Left ventricle myocardium superior (tissue), 1 donor: ENCODE measurements around the gene PTPRN2. TPM values are rescaled to one million over a fixed set of nuclear protein-coding genes. Genes with fewer than 3 reads are reported as not detected.

Experiments
- ATAC-seq: fragments of 200-7000 bp; cut with Tn5 transposase; one replicate; pipeline ENCODE4 v1.9.1; 2020; ENCODE audit warnings: mild to moderate bottlenecking, moderate library complexity
- DNase-seq: peaks from one replicate; pipeline ENCODE4 v3.0.0-alpha.2; 2020
- intact Hi-C: fragments of 100-400 bp; cut with micrococcal nuclease; formaldehyde crosslinking; loops from one replicate; pipeline ENCODE4 v1.11.0; 2022
- total RNA-seq: library from RNA; stranded (reverse); fragmentation: NEBNext Ultra II Directional; extraction: Animal tissue kit (Norgen Biotek cat#: 25700); gene quantifications from one replicate; pipeline ENCODE4 v1.2.1, GENCODE V29; 2021
- donor health status: DM: no; HTN: yes; CAD: no; lungs with severe emphysema.

Gene PTPRN2
- total RNA-seq, 1 donor from 2014 or later = 1.3 TPM

DNA sequence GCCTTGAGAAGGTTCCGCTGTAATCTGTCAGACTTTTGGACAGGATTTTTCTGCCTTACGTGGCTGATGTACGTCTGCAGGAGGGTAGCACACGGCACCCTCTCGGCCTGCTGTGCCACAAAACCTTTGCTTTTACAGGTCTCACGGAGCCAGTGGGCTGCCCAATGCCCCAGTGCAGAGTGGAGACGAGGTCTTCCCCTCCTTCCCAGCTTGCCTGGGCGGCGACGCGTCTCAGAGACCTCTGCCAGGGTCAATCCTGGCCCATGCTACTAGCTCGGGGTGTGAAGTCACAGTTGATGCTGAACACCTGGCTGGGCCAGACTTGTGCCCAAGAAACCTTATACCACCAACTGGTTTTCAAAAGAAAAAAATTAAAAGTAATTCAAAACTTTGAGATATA lies 724.4 kb downstream of the PTPRN2 start:
- no peak for DNase-seq
- ATAC-seq = no peak
- intact Hi-C loops = no loop called here

DNA sequence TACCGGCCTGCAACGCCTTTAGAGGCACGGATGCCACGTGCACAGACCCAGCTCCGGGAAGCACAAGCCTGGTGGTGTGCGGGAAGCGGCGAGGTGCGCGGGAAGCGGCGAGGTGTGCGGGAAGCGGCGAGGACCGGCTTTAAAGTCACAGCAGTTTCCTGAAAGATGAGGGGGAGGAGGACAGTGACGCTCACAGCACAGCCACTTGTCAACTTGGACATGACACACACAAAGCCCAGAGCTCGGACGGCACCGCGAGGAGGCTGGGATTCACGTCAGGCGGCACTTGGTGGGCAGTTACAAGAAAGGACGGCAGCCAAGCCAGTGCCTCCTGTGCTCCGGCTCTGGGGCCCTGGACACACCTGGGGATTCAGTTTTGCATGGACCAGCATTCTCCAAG lies 724.9 kb downstream of the PTPRN2 start:
- intact Hi-C loops = no loop called here
- ATAC-seq (no peak), DNase-seq (no peak)

DNA sequence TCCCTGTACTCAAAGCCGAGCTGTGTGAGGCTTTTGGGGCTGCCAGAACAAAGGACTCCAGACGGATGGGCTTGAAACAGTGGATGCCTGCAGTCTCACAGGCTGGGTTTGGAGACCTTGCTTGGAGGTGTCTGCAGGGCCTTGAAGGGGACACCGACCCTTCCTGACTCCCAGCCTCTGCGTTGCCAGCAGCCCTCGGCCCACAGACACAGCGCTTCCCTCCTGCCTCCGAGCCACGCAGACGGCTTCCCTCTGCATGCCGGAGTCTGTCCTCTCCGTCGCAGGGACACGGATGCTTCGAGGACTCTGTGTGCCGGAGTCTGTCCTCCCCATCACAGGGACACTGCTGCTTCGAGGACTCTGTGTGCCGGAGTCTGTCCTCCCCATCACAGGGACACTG lies 726.1 kb downstream of the PTPRN2 start:
- DNase-seq (no peak), ATAC-seq (no peak)
- intact Hi-C loops = no loop called here

DNA sequence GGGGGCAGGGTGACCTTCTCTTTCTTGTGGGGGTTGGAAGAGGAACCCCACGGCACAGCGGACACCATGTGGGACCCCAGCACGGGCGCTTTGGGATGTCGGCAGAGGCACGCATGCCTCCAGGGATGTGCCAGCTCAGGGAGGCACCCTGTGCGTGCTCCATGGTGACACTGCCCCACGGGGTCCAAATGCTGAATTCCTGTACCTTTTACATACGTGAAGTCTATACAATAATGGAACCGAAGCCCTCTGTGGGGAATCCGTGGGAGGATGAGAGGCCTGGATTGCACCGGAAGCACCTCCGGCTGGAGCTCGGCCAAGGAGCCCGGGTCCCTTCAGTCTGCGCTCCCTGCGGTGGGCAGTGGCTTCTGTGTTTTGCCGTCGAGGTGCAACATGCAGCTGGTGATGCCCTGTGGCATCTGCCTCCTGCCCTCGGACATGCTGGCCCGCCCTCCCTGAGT lies 726.6 kb downstream of the PTPRN2 start:
- ATAC-seq (no peak), DNase-seq (no peak)
- intact Hi-C loops = no loop called here

DNA sequence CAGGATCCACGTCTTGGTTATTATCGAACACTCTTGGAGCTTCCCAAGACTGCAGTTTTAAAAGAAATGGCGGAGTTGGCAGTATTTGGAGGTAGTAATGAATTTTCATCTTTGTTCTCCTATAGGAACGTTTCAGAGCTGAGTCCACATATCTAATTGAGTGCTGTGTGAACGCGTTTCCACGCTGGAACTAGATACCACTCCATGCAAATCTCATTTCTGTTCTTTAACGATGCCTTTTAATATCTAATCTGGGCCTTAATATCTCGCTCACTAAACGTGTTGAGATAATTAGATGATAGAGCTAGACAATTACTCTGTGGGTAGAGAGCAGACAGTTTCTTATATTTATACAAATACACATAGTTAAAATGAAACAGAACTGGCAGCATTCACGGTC lies 727.2 kb downstream of the PTPRN2 start:
- intact Hi-C loops = no loop called here
- ATAC-seq (no peak), DNase-seq (no peak)

DNA sequence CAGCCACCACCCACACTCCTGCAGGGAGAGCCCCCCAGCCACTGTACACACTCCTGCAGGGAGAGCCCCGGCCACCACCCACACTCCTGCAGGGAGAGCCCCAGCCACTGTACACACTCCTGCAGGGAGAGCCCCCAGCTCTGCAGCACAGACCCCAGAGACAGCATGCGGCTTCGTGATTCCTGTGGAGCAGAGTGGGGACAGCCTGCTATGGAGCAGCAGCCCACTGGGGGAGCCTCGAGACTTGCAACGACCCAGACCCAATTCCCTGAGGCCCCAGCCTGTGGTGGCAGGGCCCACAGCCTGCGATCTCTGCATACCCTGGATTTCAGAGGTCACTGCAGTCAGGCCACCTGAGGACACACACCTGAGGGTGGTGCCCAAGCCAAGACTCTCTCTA lies 727.7 kb downstream of the PTPRN2 start:
- ATAC-seq (no peak), DNase-seq (no peak)
- intact Hi-C loops = no loop called here

DNA sequence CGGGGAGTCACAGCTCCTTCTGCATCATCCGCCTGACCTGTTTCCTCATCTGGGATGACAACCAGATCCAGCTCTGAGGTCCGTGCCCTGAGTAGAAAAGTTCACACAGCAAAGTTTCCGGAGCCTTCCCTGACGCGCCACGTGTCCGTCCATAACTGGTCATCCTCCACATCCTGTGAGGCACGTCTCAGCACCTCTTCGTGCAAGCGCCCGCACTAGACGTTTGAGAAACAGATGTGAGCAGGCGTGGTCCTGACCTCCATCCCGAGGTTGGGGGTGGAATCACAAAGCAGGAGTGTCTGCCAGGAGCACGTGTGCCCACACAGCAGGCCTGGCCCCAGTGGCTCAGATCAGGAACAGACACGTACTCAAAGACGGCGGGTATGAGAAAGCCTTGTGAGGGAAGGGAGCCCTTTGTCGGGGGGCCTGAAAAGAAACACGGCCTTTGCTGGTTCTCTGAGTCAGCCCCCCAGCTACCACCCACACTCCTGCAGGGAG lies 730.0 kb downstream of the PTPRN2 start:
- intact Hi-C loops = no loop called here
- DNase-seq (no peak), ATAC-seq (no peak)

DNA sequence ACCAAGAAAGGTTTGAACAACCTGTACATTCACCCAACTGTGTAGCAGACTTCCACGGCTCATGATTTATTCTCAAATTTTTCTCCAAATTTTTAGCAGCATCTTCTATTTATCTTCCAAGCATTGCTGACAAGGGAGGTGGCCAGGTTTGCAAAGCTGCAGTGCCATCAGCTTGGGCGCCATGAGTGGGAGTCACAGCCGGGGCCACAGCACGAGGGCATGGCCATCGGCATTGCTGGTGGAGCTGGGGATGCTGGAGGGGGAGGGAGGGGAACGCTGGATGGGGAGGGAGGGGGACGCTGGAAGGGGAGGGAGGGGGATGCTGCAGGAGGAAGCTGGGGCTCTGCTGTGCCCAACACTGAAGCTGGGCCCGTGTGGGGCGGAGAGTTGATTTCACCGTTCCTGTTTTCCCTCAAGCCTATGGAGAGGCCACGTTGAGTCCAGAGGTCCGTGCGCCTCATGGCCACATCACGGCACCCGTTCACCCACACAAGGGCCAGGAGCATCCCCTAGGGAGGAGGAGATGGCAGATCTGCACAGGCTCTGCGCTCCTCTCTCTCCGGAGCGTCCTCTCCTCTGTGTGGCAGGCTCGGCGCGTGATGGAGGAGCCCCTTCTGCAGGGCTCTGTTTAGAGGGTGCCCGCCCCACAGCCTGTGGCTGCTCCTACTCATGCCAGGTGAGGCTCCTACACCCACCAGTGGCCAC lies 730.6 kb downstream of the PTPRN2 start:
- ATAC-seq = no peak
- intact Hi-C loops = no loop called here
- DNase-seq = no peak

DNA sequence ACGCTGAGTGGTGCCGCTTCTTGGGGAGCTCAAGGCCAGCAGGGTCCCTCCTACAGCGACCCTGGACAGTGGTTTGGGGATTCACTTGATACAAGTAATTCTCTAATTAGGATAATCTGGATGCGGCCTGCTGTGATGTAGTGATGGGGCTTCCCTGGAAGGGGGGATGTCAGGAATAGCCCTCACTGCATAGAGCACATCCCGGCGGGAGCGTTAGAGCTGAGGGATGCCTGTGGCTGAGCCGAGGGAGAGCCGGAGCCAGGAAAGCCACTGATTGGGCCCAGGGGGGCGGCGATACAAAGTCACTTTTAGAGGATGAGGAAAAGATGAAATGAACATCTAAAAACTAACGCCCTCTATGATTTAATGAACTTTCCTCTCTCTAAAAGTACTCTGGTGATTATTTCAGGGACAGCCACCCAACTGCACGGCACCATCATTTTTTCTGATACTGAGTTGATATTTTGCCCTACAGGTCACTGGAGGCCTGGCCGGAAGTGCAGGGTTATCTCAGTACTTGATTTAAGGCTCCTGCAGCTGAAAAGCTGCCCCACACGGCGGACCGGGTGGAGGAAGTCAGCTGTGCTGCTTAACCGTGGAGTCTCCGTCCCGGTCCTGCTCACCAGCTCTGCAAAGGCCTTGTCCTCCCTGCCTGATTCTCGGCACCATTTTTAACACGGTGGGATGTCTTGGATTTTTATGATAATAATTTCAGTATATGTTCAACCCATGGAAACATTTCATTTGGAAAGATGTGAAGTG lies 732.0 kb downstream of the PTPRN2 start:
- ATAC-seq = no peak
- no peak for DNase-seq
- intact Hi-C loops = no loop called here

DNA sequence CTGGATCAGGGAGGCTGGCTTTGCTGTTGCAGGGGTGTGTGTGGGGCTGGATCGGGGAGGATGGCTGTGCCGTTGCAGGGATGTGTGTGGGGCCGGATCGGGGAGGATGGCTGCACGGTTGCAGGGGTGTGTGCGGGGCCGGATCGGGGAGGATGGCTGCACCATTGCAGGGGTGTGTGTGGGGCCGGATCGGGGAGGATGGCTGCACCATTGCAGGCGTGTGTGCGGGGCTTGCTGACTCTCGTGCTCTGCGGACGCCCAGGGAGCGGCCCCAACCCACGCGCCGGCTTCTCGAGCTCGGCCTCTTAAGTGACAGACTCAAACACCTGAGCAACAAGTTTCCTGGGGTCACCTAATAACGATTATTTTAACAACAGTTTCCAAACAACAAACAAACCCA lies 732.6 kb downstream of the PTPRN2 start:
- intact Hi-C loops = no loop called here
- DNase-seq (no peak), ATAC-seq (no peak)

DNA sequence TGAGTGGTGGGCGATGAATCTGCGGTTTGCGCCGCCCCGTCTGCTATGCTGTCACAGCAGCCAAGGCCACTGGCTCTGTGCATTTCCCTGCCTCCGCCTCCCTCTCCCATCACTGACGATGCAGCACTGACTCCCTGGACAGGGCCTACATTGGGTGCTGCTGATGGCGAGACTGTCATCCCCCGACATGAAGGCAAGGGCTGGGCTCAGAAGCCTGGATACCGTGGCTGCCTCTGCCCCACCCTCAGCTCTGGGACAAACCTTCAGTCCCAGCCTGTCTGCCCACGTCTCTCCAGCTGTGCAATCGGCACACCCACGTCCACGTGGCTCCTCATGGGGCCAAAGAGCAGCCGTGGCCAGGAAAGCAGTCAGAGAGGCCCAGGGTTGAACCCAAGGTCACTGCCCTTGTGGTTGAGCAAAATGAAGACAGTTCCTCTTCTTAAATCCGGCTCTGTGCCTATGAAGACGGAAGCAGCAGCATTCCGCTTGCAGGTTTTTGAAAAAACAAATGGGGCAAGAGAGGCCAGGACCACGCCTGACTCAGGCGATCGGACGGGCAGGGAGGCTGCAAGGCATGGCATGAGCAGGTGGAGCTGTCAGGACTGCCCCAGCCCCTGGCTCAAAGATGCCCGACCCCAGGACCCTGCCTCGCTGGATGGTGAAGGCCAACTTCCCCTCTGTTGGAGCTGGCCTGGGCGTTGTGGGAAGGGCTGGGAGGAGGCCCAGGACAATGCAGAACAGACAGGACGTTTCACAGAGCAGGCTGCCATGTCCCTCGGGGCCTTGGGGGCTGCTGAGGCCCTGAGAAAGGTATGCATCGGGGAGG lies 733.3 kb downstream of the PTPRN2 start:
- DNase-seq (peak; percentile 78), ATAC-seq (peak; percentile 92)
- intact Hi-C loops = no loop called here

DNA sequence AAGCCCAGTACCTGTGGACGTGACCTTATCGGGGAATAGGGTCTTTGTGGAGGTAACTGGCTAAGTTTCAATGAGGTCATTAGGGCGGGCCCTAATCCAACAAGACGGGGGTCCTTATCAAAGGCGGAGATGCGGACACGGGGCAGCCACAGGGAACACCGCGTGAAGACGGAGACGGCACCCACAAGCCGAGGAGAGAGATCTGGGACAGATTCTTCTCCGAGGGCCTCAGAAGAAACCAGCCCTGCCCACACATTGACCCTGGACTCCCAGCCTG lies 733.9 kb downstream of the PTPRN2 start:
- ATAC-seq = no peak
- intact Hi-C loops = no loop called here
- no peak for DNase-seq

DNA sequence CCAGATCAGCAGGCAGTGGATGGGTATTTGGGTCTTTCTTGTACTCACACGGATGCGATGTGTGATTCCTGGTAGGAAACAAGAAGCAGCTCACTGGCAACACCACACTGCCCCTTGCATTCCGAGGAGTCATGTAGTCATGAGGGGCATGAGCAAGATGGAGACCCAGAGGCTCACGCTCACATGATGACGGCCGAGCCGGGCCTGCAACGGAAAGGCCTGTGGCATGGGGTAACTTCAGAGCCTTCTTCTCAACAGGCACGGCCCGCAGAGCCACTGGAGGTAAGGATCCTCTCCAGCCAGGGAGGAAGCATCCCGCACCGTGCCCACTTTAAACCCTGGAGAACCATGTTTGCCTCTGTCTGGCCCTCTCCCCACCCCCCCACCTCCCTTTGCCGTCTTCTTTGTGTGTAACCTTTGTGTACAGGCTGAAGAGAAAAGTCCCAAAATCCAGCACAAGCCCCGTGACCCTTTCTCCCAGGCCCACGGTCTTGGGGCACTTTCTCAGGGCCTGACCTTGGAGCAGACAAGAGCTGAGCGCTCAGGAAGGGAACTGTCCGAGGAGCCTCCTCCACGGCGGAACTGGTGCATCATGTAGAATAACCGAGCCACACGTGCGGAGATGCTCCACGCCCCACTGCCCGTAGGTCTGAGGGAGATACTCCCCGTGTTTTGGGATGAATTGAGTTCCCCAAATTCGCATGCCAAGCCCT lies 734.4 kb downstream of the PTPRN2 start:
- DNase-seq (no peak), ATAC-seq (no peak)
- intact Hi-C loops = no loop called here

DNA sequence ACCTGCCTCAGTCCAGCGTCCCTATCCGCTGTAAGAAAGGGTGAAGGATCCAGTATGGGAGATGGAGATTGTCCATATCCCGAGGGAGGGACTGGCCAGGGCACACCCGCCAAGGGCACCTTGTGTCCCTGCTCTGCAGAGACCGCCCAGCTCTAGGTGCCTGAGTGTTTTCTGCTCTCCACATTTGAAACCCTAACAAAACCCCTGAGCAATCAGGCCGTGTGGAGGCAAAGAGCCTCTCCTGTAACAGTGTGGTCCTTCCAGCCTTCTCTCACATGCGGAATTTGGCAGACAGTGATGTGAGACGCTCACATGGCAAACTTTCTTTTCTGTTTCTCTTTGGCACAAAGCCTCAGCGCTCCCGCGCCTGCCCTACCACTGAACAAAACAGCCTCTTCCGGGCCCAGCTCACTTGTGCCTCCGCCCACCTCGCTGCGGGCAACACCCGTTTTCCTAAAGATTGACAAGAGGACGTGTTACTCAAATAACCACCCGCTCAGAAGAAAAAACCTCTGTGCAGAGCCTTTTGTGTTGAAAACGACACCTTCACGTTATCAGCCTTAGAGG lies 736.0 kb downstream of the PTPRN2 start:
- ATAC-seq = peak; percentile 72
- peak; percentile 75 for DNase-seq
- intact Hi-C loops = no loop called here

DNA sequence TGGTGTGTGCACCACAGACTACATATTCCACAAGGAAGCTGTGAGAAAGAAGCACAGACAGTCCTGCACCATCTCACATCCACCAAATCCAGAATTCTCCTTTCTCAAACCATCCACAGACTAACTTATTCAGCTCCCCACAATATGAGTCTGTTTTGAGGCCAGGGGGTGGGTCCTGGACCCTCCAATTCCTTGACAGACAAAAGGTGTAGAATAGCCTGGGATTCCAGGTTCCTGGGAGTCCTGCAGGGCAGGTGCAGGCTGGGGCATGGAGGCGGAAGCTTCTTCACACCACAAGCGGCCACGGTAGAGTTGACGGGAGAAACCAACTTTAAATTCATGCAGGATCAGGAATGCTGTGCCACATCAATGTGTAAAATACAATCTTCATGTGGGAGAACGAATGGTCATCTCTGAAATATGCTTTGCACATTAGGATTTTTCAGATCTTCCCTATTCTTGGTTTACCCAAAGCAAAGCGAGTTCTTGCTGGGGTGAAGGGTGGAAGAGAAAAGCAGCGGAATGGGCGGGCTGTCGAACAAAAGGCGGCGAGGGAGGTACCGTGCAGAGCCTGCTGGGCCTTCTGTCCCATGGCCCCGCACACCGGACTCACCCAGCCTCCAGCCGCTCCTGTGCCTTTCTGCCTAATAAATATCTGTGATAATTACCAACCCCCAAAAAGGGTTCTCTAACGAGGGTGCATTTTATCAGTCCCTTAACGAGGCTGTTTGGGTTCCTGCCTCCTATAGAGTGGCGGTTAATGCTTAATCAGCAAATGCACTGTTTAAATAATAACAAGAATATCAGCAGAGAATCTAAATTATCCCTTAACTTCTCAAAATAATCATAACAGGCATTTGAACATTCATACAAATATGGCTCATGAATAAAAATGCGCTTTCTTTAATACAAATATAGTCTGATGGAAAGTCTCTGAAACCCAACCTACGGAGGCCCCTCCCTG lies 736.9 kb downstream of the PTPRN2 start:
- intact Hi-C loops = no loop called here
- DNase-seq (no peak), ATAC-seq (no peak)

DNA sequence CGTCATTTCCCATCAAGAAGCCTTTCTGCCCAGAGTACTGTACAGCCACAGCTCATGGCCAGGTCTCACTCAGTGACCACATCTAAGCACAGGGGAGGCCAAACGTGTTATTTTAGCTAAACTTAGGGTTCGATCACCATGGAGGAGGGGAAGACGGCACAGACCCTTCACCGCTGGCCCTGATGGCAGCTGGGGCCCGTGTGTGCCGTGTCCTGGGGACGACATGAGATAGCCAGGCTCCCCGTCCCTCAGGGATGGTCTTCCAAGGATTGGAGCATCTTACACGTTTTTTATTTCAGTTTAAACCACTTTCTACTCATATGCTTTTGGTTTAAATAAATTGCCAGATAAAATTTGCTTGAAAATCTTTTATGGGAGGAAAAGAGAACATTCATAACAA lies 737.9 kb downstream of the PTPRN2 start:
- ATAC-seq (no peak), DNase-seq (no peak)
- intact Hi-C loops = no loop called here

DNA sequence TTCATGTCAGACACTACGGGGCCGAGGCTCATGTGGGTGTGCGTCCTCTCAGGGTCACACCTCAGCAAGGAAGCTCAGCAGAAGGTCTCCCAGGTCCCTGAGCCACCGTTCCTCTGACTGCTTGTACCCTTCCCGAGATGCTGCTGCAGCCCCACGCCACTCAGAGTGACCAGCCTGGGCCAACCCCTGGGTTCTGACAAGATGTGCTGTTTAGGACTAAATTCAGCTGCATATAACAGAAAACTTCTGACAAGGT lies 738.4 kb downstream of the PTPRN2 start:
- no peak for ATAC-seq
- DNase-seq = no peak
- intact Hi-C loops = no loop called here

DNA sequence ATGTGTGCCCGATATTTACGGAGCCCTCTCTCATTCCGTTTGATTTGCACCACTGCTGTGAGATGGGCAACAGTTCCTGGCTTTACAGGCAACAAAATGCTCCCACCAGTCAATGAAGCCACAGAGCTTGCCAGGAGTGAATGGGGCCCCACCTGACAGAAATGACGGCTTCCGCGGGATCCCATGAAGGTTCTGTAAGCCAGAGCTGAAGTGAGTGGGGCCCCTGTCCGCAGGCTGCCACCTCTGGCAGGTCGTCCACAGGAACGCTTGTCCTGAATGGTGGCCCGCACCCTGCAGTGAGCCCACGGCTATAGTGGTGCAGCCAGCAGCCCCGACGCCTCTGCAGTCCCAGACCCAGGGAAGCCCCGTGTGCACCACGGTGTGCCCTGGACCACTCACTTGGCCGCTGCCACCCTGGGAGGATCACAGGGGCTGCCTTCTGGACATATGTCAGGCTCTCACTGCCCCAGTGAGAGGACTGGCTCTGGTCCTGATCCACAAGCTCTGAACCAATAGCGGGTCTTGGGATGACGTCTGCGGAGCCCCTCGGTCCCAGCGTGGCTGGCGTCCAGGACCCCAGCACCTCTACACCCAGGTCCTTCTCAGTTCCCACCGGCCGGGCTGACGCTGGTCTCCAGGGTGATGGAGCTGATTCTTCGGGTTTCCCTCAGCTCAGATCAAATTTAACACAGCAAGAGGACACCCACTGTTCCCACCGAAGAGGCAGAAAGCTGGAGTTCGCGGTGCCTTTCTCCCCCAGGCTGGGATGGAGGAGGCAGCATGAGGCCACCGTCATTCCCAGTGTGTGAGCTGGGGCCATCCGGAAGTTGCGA lies 738.9 kb downstream of the PTPRN2 start:
- intact Hi-C loops = no loop called here
- ATAC-seq (no peak), DNase-seq (no peak)
